K562 (cell line): ENCODE data around the gene ACLY.

Experiments
- BMI1 ChIP-seq: fragments of 150-350 bp; IDR thresholded peaks from 2 replicates; pipeline ENCODE4 v1.6.1; 2014; ENCODE audit warnings: low read length
- CBX3 ChIP-seq, 2 experiments: IDR thresholded peaks; 1 replicate in 1 of 2; 2 replicates in 1 of 2; pipeline ENCODE4 v1.6.1; 2012; ENCODE audit warnings: inconsistent platforms in 2 of 2, low read length in 2 of 2, borderline replicate concordance in 1 of 2, control low read depth in 1 of 2
- JUN ChIP-seq, 2 experiments: sonication (generic) in 1 of 2; formaldehyde crosslinking in 1 of 2; IDR thresholded peaks; 2 replicates each; pipeline versions ENCODE4 v1.6.1 to v1.8.0; 2012 to 2022; ENCODE audit warnings: borderline replicate concordance in 2 of 2, mild to moderate bottlenecking in 2 of 2, improper control_type of control experiment in 1 of 2, low read depth in 1 of 2, low read length in 1 of 2, missing genetic modification reagents in 1 of 2
- NFE2L1 ChIP-seq: fragments of 450-650 bp; IDR thresholded peaks from 2 replicates; pipeline ENCODE4 v1.6.1; 2016; ENCODE audit warnings: missing genetic modification characterization, low read depth, mild to moderate bottlenecking, missing compliant biosample characterization, moderate library complexity, borderline replicate concordance
- NFYB ChIP-seq: IDR thresholded peaks from 2 replicates; pipeline ENCODE4 v1.6.1; 2011; ENCODE audit warnings: mild to moderate bottlenecking, moderate library complexity; ENCODE audit not compliant: insufficient read length; ENCODE audit errors: extremely low read depth
- PCBP2 ChIP-seq: fragments of 200-400 bp; formaldehyde crosslinking; IDR thresholded peaks from 2 replicates; pipeline ENCODE4 v1.6.1; 2018; ENCODE audit warnings: low read length, low read depth, mild to moderate bottlenecking, moderate library complexity; ENCODE audit not compliant: poor library complexity, severe bottlenecking
- ZFP1 ChIP-seq: fragments of 450-650 bp; formaldehyde crosslinking; IDR thresholded peaks from 2 replicates; pipeline ENCODE4 v1.4.0; 2020; ENCODE audit warnings: mild to moderate bottlenecking, mixed read lengths
- ZNF445 ChIP-seq: fragments of 250-450 bp; sonication (Bioruptor Pico); IDR thresholded peaks from 2 replicates; pipeline ENCODE4 v1.4.0; 2020; ENCODE audit warnings: low read depth, mild to moderate bottlenecking, moderate library complexity
- TF ChIP-seq, protein P1 (sequence below), 2 experiments: fragments of 450-650 bp; formaldehyde crosslinking in 1 of 2; IDR thresholded peaks; 2 replicates each; pipeline versions ENCODE4 v1.4.0 to v1.6.1; 2014 to 2020; ENCODE audit warnings: mild to moderate bottlenecking in 2 of 2, borderline replicate concordance in 1 of 2, low read depth in 1 of 2
- TF ChIP-seq, protein P2 (sequence below): IDR thresholded peaks from 2 replicates; pipeline ENCODE4 v1.6.1; 2012; ENCODE audit warnings: low read depth, low read length, improper control_type of control experiment, borderline replicate concordance

DNA sequence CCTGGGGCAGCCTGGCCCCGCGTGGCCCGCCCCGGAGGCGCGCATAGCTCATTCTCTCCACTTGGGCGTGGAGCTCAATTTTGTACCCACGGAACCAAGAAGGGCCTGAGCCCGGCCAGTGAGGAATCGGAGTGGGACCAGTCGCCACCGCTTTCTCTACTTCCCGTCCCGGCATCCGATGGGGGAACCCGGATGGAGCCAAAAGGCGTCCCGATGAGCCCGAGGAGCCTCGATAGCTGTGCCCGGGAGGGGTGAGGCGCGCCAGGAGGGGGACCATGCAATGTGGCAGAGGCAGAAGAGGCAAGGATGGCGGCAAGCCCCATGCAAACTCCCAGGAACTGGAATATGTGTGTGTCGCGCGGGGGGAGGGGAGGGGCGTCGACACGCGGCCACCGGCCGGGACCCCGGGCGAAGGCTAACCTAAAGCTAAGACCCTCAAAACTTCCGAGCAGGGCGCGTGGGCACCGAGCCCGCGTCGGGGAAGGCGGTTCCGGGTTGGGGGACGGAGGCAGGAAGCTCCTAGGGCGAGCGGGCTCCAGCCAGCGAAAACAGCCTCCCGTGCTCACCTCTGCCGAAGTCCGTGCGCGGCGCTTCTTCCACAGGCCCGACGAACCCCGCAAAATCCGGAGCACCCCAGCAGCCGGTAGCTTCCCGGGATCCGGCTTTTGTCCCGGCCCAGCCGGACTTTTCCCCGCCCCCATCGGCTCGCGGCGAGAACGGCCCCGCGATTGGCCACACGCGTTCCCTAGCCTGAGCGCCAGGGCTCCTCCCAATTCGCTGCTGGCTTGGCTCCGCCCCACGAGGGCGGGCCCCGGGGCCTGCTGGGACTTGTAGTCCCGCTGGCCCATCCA lies at the start of gene ACLY:
- TF ChIP-seq ZNF445 (CRISPR knock-in tag) (no peak), NFE2L1 (no peak), CBX3 (IDR thresholded peaks at IDR 0.05; ENCODE audit: borderline replicate concordance in 1 of 2, low read length in 2 of 2) (no peak), ZFP1 (CRISPR knock-in tag) (no peak), NFYB (peak; percentile 37), JUN (IDR thresholded peaks at IDR 0.05; ENCODE audit: borderline replicate concordance, low read depth, low read length) (no peak), JUN (CRISPR knock-in tag; IDR thresholded peaks at IDR 0.05; ENCODE audit: borderline replicate concordance) (no peak), PCBP2 (no peak), BMI1 (no peak)
- TF ChIP-seq, protein P1, sequence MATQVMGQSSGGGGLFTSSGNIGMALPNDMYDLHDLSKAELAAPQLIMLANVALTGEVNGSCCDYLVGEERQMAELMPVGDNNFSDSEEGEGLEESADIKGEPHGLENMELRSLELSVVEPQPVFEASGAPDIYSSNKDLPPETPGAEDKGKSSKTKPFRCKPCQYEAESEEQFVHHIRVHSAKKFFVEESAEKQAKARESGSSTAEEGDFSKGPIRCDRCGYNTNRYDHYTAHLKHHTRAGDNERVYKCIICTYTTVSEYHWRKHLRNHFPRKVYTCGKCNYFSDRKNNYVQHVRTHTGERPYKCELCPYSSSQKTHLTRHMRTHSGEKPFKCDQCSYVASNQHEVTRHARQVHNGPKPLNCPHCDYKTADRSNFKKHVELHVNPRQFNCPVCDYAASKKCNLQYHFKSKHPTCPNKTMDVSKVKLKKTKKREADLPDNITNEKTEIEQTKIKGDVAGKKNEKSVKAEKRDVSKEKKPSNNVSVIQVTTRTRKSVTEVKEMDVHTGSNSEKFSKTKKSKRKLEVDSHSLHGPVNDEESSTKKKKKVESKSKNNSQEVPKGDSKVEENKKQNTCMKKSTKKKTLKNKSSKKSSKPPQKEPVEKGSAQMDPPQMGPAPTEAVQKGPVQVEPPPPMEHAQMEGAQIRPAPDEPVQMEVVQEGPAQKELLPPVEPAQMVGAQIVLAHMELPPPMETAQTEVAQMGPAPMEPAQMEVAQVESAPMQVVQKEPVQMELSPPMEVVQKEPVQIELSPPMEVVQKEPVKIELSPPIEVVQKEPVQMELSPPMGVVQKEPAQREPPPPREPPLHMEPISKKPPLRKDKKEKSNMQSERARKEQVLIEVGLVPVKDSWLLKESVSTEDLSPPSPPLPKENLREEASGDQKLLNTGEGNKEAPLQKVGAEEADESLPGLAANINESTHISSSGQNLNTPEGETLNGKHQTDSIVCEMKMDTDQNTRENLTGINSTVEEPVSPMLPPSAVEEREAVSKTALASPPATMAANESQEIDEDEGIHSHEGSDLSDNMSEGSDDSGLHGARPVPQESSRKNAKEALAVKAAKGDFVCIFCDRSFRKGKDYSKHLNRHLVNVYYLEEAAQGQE (IDR thresholded peaks at IDR 0.05; ENCODE audit: borderline replicate concordance), result no peak
- TF ChIP-seq, protein P1 (CRISPR knock-in tag; IDR thresholded peaks at IDR 0.05; ENCODE audit: low read depth), result 0 out of 2 replicates have a peak, but pooled peaks have one; percentile 21
- TF ChIP-seq, protein P2, sequence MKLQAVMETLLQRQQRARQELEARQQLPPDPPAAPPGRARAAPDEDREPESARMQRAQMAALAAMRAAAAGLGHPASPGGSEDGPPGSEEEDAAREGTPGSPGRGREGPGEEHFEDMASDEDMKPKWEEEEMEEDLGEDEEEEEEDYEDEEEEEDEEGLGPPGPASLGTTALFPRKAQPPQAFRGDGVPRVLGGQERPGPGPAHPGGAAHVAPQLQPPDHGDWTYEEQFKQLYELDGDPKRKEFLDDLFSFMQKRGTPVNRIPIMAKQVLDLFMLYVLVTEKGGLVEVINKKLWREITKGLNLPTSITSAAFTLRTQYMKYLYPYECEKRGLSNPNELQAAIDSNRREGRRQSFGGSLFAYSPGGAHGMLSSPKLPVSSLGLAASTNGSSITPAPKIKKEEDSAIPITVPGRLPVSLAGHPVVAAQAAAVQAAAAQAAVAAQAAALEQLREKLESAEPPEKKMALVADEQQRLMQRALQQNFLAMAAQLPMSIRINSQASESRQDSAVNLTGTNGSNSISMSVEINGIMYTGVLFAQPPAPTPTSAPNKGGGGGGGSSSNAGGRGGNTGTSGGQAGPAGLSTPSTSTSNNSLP, result no peak
